ENCODE results near the gene RBM44. TPM values are rescaled to one million over a fixed set of nuclear protein-coding genes. Genes with fewer than 3 reads are reported as not detected.

The RBM44 gene
- total RNA-seq, 3 donors from 2014 or later: 0.07 to 1.1 (median 0.35) TPM

DNA sequence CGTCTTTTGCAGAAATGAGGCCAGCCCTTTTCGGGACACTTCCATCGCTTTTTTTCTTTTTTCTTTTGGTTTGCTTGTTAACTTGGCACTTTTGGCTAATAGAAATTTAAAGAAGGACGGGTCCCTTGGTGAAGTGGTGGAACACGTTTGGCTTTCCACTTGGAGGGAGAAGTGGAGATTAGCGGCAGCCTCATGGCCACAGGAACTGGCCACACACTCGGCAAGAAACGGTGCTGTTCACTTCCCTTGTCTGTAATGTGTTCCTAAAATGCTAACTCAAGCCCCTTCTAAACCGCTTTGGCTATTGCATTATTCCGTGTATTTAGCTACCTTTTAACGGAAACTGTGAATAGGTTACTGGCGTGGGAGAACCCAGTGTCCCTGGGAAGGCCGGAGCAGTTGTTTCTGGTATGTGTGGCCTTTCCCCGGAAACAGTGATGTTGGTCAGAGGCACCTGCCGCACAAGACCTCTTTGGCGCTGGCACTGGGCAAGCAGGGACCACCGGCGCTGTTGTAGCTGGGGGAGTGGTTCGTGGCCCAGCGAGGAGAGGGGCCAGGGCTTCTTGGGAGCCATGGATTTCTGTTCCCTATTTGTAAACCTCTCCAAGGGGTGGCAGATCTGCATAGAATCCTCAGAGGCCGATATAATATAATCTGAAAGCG, 61.8 kb downstream of the RBM44 start:
- H3K36me3 ChIP-seq (ENCODE audit: low read depth): no peaks in the 10 kb centered on the region
- ATAC-seq: no peak
- H3K4me3 ChIP-seq: no peak overlapping the region
- intact Hi-C loops (cut with DNase I, micrococcal nuclease): no loop called here
- no peaks in the 10 kb centered on the region for H3K9me3 ChIP-seq
- TF ChIP-seq, protein P1, sequence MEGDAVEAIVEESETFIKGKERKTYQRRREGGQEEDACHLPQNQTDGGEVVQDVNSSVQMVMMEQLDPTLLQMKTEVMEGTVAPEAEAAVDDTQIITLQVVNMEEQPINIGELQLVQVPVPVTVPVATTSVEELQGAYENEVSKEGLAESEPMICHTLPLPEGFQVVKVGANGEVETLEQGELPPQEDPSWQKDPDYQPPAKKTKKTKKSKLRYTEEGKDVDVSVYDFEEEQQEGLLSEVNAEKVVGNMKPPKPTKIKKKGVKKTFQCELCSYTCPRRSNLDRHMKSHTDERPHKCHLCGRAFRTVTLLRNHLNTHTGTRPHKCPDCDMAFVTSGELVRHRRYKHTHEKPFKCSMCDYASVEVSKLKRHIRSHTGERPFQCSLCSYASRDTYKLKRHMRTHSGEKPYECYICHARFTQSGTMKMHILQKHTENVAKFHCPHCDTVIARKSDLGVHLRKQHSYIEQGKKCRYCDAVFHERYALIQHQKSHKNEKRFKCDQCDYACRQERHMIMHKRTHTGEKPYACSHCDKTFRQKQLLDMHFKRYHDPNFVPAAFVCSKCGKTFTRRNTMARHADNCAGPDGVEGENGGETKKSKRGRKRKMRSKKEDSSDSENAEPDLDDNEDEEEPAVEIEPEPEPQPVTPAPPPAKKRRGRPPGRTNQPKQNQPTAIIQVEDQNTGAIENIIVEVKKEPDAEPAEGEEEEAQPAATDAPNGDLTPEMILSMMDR (IDR thresholded peaks at IDR 0.05): no peak
- no peak for DNase-seq
- peaks cover 32% of the 10 kb centered on the region for H3K4me1 ChIP-seq (ENCODE audit: low read depth)

DNA sequence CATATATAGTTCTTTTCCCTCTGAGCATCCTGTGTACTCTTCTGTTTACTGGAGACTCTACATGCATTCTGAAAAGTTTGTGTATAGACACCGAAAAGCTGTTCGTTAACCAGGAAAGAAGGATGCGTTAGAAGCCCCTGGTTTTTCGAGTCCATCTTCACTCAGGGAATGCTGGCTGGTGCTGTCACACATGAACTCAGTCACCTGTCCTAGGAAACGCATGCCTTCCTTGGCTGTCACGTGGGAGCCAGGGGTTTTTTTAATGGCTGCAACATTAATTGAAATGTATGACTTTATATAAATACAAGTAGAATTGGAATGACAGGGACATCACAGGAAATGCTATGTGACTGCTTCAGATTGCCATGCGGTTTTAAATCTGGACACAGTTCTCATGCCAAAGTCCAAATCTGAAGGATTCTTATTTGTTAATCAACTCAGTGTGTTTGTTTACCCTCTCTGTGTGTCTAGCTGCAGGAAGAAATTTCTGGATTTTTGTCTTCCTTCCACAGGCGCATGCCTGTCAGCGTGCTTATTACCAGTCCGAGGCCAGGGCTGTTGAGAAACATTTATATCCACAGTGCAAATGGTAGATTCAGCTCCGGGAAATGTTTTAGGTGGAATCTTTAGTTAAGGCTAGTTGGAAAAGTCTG, 63.4 kb downstream of the RBM44 start:
- Histone ChIP-seq H3K4me1 (ENCODE audit: low read depth) (peaks cover 32% of the 10 kb centered on the region), H3K36me3 (ENCODE audit: low read depth) (no peaks in the 10 kb centered on the region), H3K9me3 (no peaks in the 10 kb centered on the region), H3K4me3 (no peak overlapping the region)
- TF ChIP-seq, protein P1 (IDR thresholded peaks at IDR 0.05): no peak
- intact Hi-C loops (cut with DNase I, micrococcal nuclease): no loop called here
- DNase-seq (no peak), ATAC-seq (peak; percentile 31)

DNA sequence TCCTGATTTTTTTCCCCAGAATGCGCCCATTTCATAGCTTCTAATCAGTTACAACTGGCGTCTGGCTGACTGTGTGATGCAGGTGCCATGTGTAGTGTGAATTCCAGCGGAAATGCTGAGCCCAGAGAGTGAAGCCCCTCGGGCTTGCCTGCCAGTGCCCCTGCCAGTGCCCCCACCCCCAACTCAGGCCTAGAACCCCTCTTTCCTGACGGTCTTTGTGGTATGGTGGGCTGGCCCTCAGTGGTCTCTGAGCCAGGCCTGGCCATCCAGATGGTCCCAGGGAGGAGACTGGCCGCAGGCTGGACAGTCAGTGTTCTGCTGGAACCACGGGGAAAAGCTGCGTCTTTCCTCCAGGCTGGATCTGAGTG, 63.9 kb downstream of the RBM44 start:
- peaks cover 32% of the 10 kb centered on the region for H3K4me1 ChIP-seq (ENCODE audit: low read depth)
- H3K4me3 ChIP-seq: no peak overlapping the region
- no peaks in the 10 kb centered on the region for H3K9me3 ChIP-seq
- intact Hi-C loops (cut with DNase I, micrococcal nuclease): no loop called here
- H3K36me3 ChIP-seq (ENCODE audit: low read depth): no peaks in the 10 kb centered on the region
- DNase-seq: no peak
- no peak for ATAC-seq
- TF ChIP-seq, protein P1 (IDR thresholded peaks at IDR 0.05): no peak

DNA sequence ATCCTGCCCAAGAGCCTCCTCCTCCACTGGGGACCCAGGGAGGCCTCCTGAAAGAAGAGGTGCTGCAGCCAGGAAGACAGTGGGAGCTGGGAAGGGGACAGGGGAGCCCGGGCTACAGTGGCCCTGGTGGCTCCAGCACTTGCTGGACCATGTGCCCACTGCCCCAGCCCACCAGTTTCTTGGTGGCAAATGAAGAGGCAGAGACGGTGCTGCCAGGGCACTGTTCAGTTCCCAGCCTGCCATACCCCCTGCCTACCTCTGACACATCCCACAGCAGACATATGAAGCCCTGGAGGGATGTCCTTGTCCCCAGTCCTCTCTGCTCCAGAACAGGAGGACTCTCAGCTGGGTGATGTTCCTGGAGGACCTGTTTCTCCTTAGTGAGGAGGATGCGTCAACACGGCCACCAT, 64.5 kb downstream of the RBM44 start:
- Histone ChIP-seq H3K4me1 (ENCODE audit: low read depth) (peaks cover 32% of the 10 kb centered on the region), H3K4me3 (no peak overlapping the region), H3K9me3 (no peaks in the 10 kb centered on the region), H3K36me3 (ENCODE audit: low read depth) (no peaks in the 10 kb centered on the region)
- ATAC-seq (no peak), DNase-seq (no peak)
- intact Hi-C loops (cut with DNase I, micrococcal nuclease): no loop called here
- TF ChIP-seq, protein P1 (IDR thresholded peaks at IDR 0.05): no peak

DNA sequence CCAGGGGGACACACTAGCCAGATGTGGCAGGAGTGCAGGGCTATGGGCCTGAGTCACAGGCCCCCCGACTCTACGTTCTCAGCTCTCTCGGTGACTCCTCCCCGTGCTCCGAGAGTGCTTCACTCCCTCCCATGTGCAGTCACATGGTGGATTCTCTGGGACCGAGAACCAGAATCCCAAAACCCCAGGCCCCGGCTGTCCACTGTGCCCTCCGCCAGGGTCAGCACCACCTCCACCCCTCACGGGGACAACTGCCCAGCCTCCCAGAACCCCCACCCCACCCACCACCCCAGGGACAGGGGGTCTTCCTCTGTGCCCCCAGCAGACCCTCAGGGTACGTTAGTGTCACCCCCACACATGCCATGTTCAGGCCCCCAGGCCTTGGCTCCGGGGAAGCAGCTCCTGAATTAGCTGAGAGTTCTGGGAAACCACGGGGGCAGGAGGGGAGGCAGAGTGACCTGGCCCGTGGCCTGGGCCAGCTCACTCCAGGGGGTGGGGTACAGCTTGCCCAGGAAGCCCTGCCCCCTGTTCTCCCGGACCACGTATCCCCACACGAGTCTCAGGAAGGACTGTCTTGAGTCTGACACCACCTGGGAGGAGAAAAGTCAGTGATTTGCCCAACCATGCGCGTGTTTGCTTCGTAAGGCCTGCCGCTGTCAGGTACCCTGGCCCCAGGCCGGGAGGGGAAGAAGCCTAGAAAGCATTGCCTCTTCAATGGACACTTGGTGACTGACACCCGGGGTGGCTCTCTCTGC, 65.3 kb downstream of the RBM44 start:
- Histone ChIP-seq H3K9me3 (no peaks in the 10 kb centered on the region), H3K4me1 (ENCODE audit: low read depth) (peaks cover 30% of the 10 kb centered on the region), H3K36me3 (ENCODE audit: low read depth) (no peaks in the 10 kb centered on the region), H3K4me3 (no peak overlapping the region)
- no peak for DNase-seq
- intact Hi-C loops (cut with DNase I, micrococcal nuclease): no loop called here
- no peak for ATAC-seq
- TF ChIP-seq, protein P1 (IDR thresholded peaks at IDR 0.05): no peak
